GM18873 (cell line): ENCODE measurements around the gene HIPK1.

Source experiments
- ATAC-seq: cut with Tn5 transposase; IDR thresholded peaks from one replicate; pipeline ENCODE4 v1.9.1; 2021; ENCODE audit warnings: mild to moderate bottlenecking, moderate library complexity, moderate number of reproducible peaks; ENCODE audit not compliant: unreplicated experiment, low FRiP score

The HIPK1 gene

GRCh38 chr1:113912594-113913311, 16.4 kb upstream of the HIPK1 start:
- ATAC-seq = no peak

DNA sequence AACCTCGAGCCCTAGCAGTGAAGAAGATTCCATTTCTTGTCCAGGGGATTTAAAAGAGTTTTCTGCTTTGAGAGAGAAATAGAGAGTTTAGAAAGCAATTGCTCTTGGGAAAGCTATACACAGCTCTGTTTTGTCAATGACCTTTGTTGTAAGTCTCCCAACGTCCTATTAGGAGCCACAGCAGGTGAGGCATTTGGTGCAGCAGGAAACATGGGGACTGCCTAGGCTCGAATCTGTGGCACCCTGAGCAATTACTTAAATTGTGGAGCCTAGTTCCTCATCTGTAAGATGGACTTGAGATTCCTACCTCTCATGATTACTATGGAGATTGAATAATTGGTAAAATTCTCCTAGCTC, 15.8 kb upstream of the HIPK1 start:
- ATAC-seq = no peak

DNA sequence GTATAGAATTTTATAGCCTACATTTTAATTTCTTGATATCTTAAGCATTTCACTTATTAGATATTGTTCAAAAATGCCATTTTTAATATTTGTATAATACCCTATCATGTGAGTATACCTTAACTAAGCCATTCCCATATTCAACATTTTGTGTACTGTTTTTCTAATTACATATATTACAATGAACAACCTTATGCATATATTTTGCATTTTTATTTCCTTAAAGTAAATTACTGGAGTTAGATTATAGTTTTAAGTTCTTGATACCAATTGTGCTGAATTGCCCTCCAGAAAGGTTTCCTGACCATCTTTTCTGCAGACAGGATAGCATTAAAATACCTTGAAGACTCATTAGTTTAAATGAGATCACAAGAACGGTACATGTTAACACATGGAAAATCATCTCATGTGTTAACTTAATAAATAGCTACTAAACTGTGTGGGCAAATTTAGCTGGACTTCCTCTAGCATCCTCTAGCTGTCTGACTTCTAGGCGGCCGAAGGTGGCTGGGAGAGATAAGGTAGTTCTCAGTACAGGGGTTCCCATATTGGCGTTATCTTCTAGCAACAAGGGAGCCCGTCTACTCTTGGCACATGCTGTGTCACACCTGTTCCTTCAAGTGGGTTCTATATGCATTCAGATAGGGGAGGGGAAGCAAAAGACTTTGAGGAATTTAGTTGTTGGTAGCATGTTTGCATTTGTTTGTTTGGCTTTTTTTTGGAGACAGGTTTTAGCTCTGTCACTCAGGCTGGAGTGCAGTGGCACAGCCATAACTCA, 15.0 kb upstream of the HIPK1 start:
- ATAC-seq = no peak

DNA sequence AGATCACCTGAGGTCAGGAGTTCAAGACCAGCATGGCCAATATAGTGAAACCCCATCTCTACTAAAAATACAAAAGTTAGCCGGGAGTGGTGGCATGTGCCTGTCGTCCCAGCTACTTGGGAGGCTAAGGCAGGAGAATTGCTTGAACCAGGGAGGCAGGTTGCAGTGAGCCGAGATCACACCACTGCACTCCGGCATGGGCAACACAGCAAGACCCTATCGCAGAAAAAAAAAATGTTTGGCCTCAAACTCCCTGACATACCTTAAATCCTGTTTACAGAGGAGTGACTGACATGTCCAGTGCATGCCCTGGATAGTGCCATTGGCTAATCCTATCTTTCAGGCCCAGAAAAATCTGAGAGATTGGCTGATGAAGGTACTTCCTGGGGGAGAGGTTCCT, 12.2 kb upstream of the HIPK1 start:
- no peak for ATAC-seq

GRCh38 chr1:113917400-113918082, 11.6 kb upstream of the HIPK1 start:
- no peak for ATAC-seq

- no peak for ATAC-seq
Observed at GRCh38 chr1:113918243-113918642, 10.9 kb upstream of the HIPK1 start.

DNA sequence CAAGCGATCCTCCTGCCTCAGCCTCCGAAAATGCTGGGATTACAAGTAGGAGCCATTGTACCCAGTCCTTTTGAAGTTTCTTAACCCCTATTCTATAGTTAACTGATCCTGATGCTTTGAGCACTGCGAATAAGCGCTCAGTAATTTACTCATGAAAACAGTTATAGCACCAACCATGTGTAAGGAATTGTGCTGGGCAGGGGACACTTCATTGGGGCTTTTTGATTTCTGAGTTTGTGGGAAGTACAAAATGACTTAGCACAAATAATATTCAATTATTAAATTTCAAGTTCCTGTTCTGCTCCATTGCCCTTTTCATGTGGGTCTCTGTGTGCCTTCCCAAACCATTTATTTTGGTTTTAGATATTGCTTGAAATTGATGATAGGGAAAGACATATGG, 6.2 kb upstream of the HIPK1 start:
- ATAC-seq = no peak

DNA sequence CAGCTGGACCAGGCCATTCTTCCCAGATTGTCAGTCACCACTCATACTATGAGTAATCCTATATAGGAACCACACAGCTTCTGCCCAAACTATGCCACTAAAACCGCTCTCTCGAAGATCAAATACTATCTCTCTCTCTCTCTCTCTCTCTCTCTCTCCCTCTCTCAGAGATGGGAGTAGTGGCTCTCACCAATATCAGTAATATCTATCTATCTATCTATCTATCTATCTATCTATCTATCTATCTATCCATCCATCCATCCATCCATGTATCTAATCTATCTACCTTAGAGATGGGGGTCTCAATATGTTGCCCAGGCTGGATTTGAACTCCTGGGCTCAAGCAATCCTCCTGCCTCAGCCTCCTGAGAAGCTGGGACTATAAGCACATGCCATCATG, 4.7 kb upstream of the HIPK1 start:
- no peak for ATAC-seq

DNA sequence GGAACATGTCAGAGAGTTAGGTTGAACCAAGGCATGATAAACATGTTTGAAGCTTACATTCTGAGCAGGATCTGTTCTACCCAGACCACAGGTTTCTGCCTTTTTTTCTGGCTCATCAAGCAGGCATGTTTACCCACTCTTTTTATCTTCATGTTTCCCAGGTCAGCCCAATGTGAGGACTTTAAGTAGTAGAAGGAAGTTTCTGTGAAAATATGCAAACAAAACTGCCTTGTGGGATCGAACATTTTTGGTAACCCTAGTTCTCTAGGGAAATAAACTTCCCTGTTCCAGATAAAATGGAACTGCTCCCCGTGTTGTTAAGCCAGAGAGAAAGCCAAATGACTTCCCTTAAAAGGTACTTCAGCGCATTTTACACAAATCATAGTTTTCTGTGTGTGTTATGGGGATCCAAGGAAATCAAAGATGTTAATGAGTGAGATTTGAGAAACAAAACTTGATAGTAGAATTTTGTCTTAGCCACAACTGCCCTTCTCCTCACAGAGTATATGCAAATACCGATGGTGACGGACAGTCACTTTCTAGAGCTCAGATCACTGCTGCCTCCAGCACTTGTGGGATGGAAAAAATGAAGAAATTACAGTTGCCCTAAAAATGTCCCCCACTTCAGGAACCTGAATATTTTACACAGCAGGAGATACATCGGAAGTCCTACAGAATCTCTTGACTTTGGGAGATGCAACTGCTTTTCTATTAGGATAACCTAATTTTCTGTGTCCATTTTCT, 765 bp upstream of the HIPK1 start:
- no peak for ATAC-seq

- ATAC-seq = peak; percentile 29
Observed at GRCh38 chr1:113929750-113930498, 800 bp downstream of the HIPK1 start.

- no peak for ATAC-seq
Observed at GRCh38 chr1:113930499-113931161, 1.5 kb downstream of the HIPK1 start.

DNA sequence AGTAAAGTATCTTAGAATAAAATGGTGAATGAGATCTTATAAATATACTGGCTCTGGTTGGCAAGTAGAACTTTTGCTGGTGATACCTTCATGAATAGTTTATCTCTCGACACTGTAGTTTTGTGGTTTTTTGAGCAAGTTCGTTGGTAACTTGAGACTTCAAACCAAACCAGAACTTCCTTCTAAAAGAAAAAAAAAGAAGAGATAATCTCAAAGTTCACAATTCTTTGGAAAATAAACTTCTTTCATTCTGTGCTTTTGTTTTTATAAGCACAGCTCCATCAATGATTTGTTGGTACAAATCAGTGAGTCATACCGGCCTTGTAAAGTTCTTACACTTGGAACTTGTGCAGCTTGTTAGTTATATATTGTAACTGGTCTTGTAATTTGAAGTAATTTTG, 2.3 kb downstream of the HIPK1 start:
- no peak for ATAC-seq

DNA sequence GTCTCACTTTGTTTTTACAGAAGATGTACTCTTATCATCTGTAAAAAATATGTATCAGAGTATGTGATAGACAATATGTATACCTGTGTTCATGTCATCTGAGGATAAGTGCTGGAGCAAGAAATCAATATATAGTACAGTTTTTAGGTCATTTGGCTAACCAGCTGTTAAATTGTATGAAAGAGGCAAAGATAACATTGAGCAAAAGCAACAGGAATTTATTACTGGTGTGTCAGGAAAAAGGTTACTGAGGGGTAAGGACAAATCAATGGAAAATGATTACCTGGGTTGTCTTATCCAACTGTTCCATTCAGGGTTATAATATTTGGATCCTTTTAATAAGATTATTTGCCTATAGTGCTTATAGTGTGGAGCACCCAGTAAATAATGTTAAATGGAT, 4.9 kb downstream of the HIPK1 start:
- no peak for ATAC-seq

- no peak for ATAC-seq
Observed at GRCh38 chr1:113934511-113935055, 5.5 kb downstream of the HIPK1 start.

DNA sequence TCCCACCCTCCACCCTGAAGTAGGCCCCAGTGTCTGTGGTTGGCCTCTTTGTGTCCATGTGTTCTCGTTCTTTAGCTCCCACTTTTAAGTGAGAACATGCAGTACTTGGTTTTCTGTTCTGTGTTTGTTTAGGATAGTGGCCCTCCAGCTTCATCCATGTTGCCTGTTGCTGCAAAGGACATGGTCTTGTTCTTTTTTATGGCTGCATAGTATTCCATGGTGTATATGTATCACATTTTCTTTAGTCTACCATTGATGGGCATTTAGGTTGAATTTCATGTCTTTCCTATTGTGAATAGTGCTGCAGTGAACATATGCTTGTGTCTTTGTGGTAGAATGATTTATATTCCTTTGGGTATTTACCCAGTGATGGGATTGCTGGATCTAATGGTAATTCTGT, 6.1 kb downstream of the HIPK1 start:
- ATAC-seq = no peak

DNA sequence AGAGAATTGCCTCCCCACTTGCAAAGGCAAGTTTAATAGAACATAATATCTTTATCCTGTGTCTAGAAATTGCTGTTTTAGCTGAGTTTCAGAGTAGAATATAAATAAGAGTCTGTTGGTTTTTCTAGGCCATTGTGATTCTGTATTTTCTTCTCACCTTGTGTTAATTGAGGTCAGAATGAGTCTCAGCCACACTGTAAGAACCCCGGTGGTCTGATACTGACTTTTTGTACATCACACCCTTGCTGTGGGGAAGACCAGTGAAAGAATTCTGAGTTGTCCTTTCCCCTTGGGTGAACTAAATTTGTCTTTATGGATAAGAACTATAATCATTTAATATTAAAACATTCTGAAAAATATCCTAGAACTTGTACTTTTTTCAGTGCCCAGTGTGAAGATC, 6.8 kb downstream of the HIPK1 start:
- no peak for ATAC-seq

GRCh38 chr1:113937146-113937545, 8.0 kb downstream of the HIPK1 start:
- ATAC-seq = no peak

GRCh38 chr1:113938192-113938591, 9.1 kb downstream of the HIPK1 start:
- no peak for ATAC-seq
